Mucosa of descending colon (tissue), 3 donors: Measurements from ENCODE around the gene OR2Z1. TPM values are rescaled to one million over a fixed set of nuclear protein-coding genes. Genes with fewer than 3 reads are reported as not detected.
"Not testable (repeated sequence)": the region's sequence is repeated elsewhere in the genome, so short reads cannot be mapped to it uniquely, and the experiment has no call there.

Experiments used
- ATAC-seq: fragments of 200-7000 bp; cut with Tn5 transposase; one replicate; pipeline ENCODE4 v1.9.1; 2020; ENCODE audit warnings: mild to moderate bottlenecking, moderate library complexity
- DNase-seq, 3 donors: peaks; one replicate each; pipeline ENCODE4 v3.0.0-alpha.2; 2020
- H3K36me3 ChIP-seq: fragments of 200-600 bp; one replicate; pipeline ENCODE4 v1.8.0; 2021; ENCODE audit warnings: low read depth, mild to moderate bottlenecking
- H3K4me1 ChIP-seq: fragments of 200-600 bp; one replicate; pipeline ENCODE4 v1.8.0; 2021; ENCODE audit warnings: low read depth, mild to moderate bottlenecking
- H3K4me3 ChIP-seq: fragments of 200-600 bp; one replicate; pipeline ENCODE4 v1.8.0; 2021; ENCODE audit warnings: mild to moderate bottlenecking
- H3K9me3 ChIP-seq: fragments of 200-600 bp; one replicate; pipeline ENCODE4 v1.8.0; 2021; ENCODE audit warnings: mild to moderate bottlenecking
- CTCF ChIP-seq: fragments of 200-600 bp; IDR thresholded peaks from one replicate; pipeline ENCODE4 v1.8.0; 2022; ENCODE audit warnings: antibody characterized with exemption, mild to moderate bottlenecking
- intact Hi-C, 2 donors: fragments of 100-400 bp; cut with DNase I in 1 of 2; cut with micrococcal nuclease in 1 of 2; formaldehyde crosslinking; loops; one replicate each; pipeline versions ENCODE4 v1.11.0 to v1.11.1; 2022; cut with DNase I, micrococcal nuclease
- total RNA-seq, 3 donors: library from RNA; stranded (reverse); fragmentation: NEBNext Ultra II Directional in 2 of 3; extraction: Animal tissue kit (Norgen Biotek cat#: 25700) in 2 of 3; gene quantifications; one replicate each; pipeline versions ENCODE4 v1.2.1 to v1.2.4, GENCODE V29; 2021 to 2023
- donor health status: DM: no; HTN: no; CAD: no; lungs with moderate emphysema.
- donor health status: DM: no; HTN: no; CAD: no.
- donor health status: DM: no; HTN: yes; CAD: no.

OR2Z1 gene
- total RNA-seq, 3 donors from 2014 or later, result not detected

- no peak overlapping the region for H3K4me3 ChIP-seq
Measured at GRCh38 chr19:8738377-8738776, 16.9 kb downstream of the OR2Z1 start.

GRCh38 chr19:8739291-8740065, 18.0 kb downstream of the OR2Z1 start:
- intact Hi-C loops, H3K4me3 ChIP-seq, H3K36me3 ChIP-seq, H3K4me1 ChIP-seq, ATAC-seq, DNase-seq, H3K9me3 ChIP-seq: not testable (repeated sequence)

More at GRCh38 chr19:8738377-8738776, 16.9 kb downstream of the OR2Z1 start:
- DNase-seq (no peak), ATAC-seq (no peak)
- Histone ChIP-seq H3K36me3 (no peaks in the 10 kb centered on the region), H3K4me1 (no peaks in the 10 kb centered on the region), H3K9me3 (peaks cover 2% of the 10 kb centered on the region)
- intact Hi-C loops, result no loop called here
- no peak for TF ChIP-seq CTCF

GRCh38 chr19:8767257-8767656, 45.8 kb downstream of the OR2Z1 start:
- DNase-seq, result peak in 1 of 3 donors; percentile 12
- H3K36me3 ChIP-seq, intact Hi-C loops, H3K4me1 ChIP-seq, H3K4me3 ChIP-seq, ATAC-seq, H3K9me3 ChIP-seq: not testable (repeated sequence)

- H3K9me3 ChIP-seq, H3K36me3 ChIP-seq, H3K4me1 ChIP-seq, ATAC-seq, H3K4me3 ChIP-seq, intact Hi-C loops: not testable (repeated sequence)
- DNase-seq, result peak in 1 of 3 donors; percentile 5
Measured at GRCh38 chr19:8769265-8769664, 47.8 kb downstream of the OR2Z1 start.

- not testable (repeated sequence) for H3K36me3 ChIP-seq, H3K4me1 ChIP-seq
Measured at GRCh38 chr19:8773587-8773986, 52.2 kb downstream of the OR2Z1 start.

More at GRCh38 chr19:8773587-8773986, 52.2 kb downstream of the OR2Z1 start:
- ATAC-seq, intact Hi-C loops, H3K4me3 ChIP-seq, H3K9me3 ChIP-seq, DNase-seq: not testable (repeated sequence)

Other genes with a start within 250 kb of the OR2Z1 start
- 1 to 10 TPM; 1.1 to 1.5 (median 1.2) TPM for gene PRAM1, start 219.0 kb upstream of the OR2Z1 start, total RNA-seq
- gene ZNF414, start 207.5 kb upstream of the OR2Z1 start, total RNA-seq, result 10 to 100 TPM; 22.2 to 22.7 (median 22.3) TPM
- gene MYO1F, start 144.2 kb upstream of the OR2Z1 start, total RNA-seq, result 10 to 100 TPM in 2 of 3 donors, 1 to 10 TPM in 1; 8.5 to 26.5 (median 21.0) TPM
- 10 to 100 TPM in 1 of 3 donors, 1 to 10 TPM in 2; 4.6 to 23.5 (median 7.1) TPM for gene ADAMTS10, start 110.9 kb upstream of the OR2Z1 start, total RNA-seq
- gene NFILZ, start 91.0 kb upstream of the OR2Z1 start, total RNA-seq, result not detected
- not detected for gene ACTL9, start 22.8 kb upstream of the OR2Z1 start, total RNA-seq
- 10 to 100 TPM; 19.1 to 28.6 (median 25.5) TPM for gene ZNF558, start 110.7 kb downstream of the OR2Z1 start, total RNA-seq
- gene MBD3L1, start 110.7 kb downstream of the OR2Z1 start, total RNA-seq, result not detected